ENCODE data around the gene RASGEF1B.

DNA sequence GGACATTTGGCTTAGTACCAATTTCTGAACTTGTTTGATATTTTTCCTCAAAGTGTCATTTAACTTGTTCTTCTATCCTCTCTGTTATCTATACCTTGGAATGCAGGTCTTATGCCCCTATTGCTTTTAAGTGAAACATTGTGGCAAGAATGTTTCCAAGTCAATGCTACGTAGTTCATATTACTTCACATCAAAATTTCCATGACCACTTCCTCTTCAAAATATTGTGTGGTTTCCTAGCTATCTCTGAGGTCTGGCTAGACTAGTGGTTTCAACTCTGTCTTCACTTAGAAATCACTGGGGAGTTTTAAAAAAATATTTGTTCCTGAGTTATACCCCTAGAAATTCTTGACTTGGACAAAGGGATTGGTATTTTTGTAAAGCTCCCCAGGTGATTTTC, 20.2 kb upstream of the RASGEF1B start:
- TF ChIP-seq POLR2A (IDR thresholded peaks at IDR 0.05; ENCODE audit: low read depth, low read length) (no peak), BHLHE40 (IDR thresholded peaks at IDR 0.05; ENCODE audit: low read depth, low read length) (no peak), RFX5 (IDR thresholded peaks at IDR 0.05; ENCODE audit: low read depth, low read length) (no peak), MAFK (IDR thresholded peaks at IDR 0.05; ENCODE audit: low read depth, low read length) (no peak), NFE2L2 (IDR thresholded peaks at IDR 0.05; ENCODE audit: low read depth, low read length) (no peak), RCOR1 (IDR thresholded peaks at IDR 0.05; ENCODE audit: insufficient replicate concordance, low read length) (no peak), CEBPB (IDR thresholded peaks at IDR 0.05; ENCODE audit: low read depth, low read length) (no peak), MAZ (IDR thresholded peaks at IDR 0.05; ENCODE audit: borderline replicate concordance, low read depth, low read length) (no peak), CHD1 (IDR thresholded peaks at IDR 0.05; ENCODE audit: low read depth, low read length) (no peak), MXI1 (IDR thresholded peaks at IDR 0.05; ENCODE audit: borderline replicate concordance, low read depth, low read length) (no peak), RAD21 (IDR thresholded peaks at IDR 0.05; ENCODE audit: low read length) (no peak)
- TF ChIP-seq, protein P1, sequence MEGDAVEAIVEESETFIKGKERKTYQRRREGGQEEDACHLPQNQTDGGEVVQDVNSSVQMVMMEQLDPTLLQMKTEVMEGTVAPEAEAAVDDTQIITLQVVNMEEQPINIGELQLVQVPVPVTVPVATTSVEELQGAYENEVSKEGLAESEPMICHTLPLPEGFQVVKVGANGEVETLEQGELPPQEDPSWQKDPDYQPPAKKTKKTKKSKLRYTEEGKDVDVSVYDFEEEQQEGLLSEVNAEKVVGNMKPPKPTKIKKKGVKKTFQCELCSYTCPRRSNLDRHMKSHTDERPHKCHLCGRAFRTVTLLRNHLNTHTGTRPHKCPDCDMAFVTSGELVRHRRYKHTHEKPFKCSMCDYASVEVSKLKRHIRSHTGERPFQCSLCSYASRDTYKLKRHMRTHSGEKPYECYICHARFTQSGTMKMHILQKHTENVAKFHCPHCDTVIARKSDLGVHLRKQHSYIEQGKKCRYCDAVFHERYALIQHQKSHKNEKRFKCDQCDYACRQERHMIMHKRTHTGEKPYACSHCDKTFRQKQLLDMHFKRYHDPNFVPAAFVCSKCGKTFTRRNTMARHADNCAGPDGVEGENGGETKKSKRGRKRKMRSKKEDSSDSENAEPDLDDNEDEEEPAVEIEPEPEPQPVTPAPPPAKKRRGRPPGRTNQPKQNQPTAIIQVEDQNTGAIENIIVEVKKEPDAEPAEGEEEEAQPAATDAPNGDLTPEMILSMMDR (conservative IDR thresholded peaks at IDR 0.05; ENCODE audit: low read depth, low read length), result no peak

Data from IMR-90 (cell line).